HG03520 (cell line): ENCODE results near the gene NTRK1.

ENCODE experiments used
- ATAC-seq: cut with Tn5 transposase; IDR thresholded peaks from one replicate; pipeline ENCODE4 v1.9.1; 2021; ENCODE audit warnings: mild to moderate bottlenecking, moderate library complexity; ENCODE audit not compliant: unreplicated experiment

The NTRK1 gene

GRCh38 chr1:156877433-156878170 lies 16.9 kb downstream of the NTRK1 start:
- ATAC-seq = no peak

- ATAC-seq = no peak
These were observed 19.2 kb downstream of the NTRK1 start for GRCh38 chr1:156879876-156880275.

GRCh38 chr1:156880473-156880872 lies 19.8 kb downstream of the NTRK1 start:
- no peak for ATAC-seq

GRCh38 chr1:156881101-156881500 lies 20.4 kb downstream of the NTRK1 start:
- no peak for ATAC-seq

- no peak for ATAC-seq
These were observed 21.0 kb downstream of the NTRK1 start for GRCh38 chr1:156881663-156882062.

GRCh38 chr1:156882543-156882942 lies 21.9 kb downstream of the NTRK1 start:
- no peak for ATAC-seq

- ATAC-seq = no peak
These were observed 23.3 kb downstream of the NTRK1 start for GRCh38 chr1:156883919-156884318.

- ATAC-seq = no peak
These were observed 24.0 kb downstream of the NTRK1 start for GRCh38 chr1:156884560-156885184.

GRCh38 chr1:156885314-156885713 lies 24.6 kb downstream of the NTRK1 start:
- ATAC-seq = no peak

- no peak for ATAC-seq
These were observed 25.3 kb downstream of the NTRK1 start for GRCh38 chr1:156885880-156886355.

- no peak for ATAC-seq
These were observed 26.1 kb downstream of the NTRK1 start for GRCh38 chr1:156886583-156887281.

GRCh38 chr1:156887317-156887716 lies 26.7 kb downstream of the NTRK1 start:
- ATAC-seq = no peak

GRCh38 chr1:156887734-156888133 lies 27.1 kb downstream of the NTRK1 start:
- no peak for ATAC-seq

GRCh38 chr1:156889802-156890580 lies 29.3 kb downstream of the NTRK1 start:
- no peak for ATAC-seq

GRCh38 chr1:156892190-156893047 lies 31.8 kb downstream of the NTRK1 start:
- no peak for ATAC-seq

GRCh38 chr1:156893048-156893953 lies 32.6 kb downstream of the NTRK1 start, which contains the start of gene PEAR1:
PEAR1 (plus strand) TSS chr1:156893718; CDS start chr1:156903927, 10,209 bp downstream.
- ATAC-seq = no peak

- no peak for ATAC-seq
These were observed 33.3 kb downstream of the NTRK1 start for GRCh38 chr1:156894001-156894400.

GRCh38 chr1:156894711-156895454 lies 34.2 kb downstream of the NTRK1 start:
- ATAC-seq = no peak
